ENCODE data around the gene ATF6.

DNA sequence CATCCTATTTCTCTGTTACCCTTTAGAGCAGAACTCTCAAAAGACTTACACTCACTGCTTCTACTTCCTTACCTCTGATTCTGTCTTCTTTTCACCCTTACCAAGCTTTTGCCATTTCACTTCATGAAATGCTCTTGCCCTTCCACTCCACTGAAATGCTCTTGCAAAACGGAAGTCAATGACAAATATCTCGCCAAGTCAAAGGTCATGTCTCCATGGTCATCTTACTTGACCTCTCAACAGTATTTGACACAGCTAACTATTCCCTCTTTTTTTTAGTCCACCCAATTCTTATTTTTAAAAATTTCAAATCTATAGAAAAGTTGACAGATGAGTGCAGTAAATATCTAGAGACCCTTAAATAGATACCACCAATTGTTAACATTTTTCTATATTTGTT is 149.9 kb downstream of the ATF6 start:
- TF ChIP-seq, protein P1, sequence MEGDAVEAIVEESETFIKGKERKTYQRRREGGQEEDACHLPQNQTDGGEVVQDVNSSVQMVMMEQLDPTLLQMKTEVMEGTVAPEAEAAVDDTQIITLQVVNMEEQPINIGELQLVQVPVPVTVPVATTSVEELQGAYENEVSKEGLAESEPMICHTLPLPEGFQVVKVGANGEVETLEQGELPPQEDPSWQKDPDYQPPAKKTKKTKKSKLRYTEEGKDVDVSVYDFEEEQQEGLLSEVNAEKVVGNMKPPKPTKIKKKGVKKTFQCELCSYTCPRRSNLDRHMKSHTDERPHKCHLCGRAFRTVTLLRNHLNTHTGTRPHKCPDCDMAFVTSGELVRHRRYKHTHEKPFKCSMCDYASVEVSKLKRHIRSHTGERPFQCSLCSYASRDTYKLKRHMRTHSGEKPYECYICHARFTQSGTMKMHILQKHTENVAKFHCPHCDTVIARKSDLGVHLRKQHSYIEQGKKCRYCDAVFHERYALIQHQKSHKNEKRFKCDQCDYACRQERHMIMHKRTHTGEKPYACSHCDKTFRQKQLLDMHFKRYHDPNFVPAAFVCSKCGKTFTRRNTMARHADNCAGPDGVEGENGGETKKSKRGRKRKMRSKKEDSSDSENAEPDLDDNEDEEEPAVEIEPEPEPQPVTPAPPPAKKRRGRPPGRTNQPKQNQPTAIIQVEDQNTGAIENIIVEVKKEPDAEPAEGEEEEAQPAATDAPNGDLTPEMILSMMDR (IDR thresholded peaks at IDR 0.05; ENCODE audit: low read depth, low read length): no peak
- TF ChIP-seq MYC (IDR thresholded peaks at IDR 0.05; ENCODE audit: low read depth, low read length) (no peak), POLR2A (IDR thresholded peaks at IDR 0.05; ENCODE audit: extremely low read depth, insufficient read length) (no peak)

Measured in NB4 (cell line).